Ectodermal cell (in vitro differentiated cells): ENCODE results near the gene PLPP6. TPM values are rescaled to one million over a fixed set of nuclear protein-coding genes. Genes with fewer than 3 reads are reported as not detected.

Experiments used
- H3K27ac ChIP-seq: 2 replicates; pipeline ENCODE4 v1.7.0; 2013; ENCODE audit warnings: mild to moderate bottlenecking, low read depth, low read length; ENCODE audit not compliant: insufficient read depth, poor library complexity, severe bottlenecking
- H3K27me3 ChIP-seq: 2 replicates; pipeline ENCODE4 v1.7.0; 2013; ENCODE audit warnings: mild to moderate bottlenecking, low read length; ENCODE audit not compliant: insufficient read depth, control insufficient read depth, poor library complexity, severe bottlenecking
- H3K36me3 ChIP-seq: one replicate; pipeline ENCODE4 v1.7.0; 2013; ENCODE audit warnings: low read length; ENCODE audit not compliant: control insufficient read depth, insufficient read depth
- H3K4me1 ChIP-seq: one replicate; pipeline ENCODE4 v1.7.0; 2013; ENCODE audit warnings: low read length; ENCODE audit not compliant: control insufficient read depth, insufficient read depth
- H3K4me3 ChIP-seq: 2 replicates; pipeline ENCODE4 v1.7.0; 2013; ENCODE audit warnings: low read depth, low read length, control low read depth; ENCODE audit not compliant: insufficient read depth
- H3K9me3 ChIP-seq: 2 replicates; pipeline ENCODE4 v1.7.0; 2013; ENCODE audit warnings: mild to moderate bottlenecking, low read length, moderate library complexity; ENCODE audit not compliant: control insufficient read depth
- WGBS, 2 experiments: methylation state at CpG; one replicate each; pipeline ENCODE4 v1.1.7; 2013; ENCODE audit warnings: missing lambda C conversion rate in 2 of 2; 5-methylcytosine and 5-hydroxymethylcytosine counted together
- polyA plus RNA-seq, 4 experiments: library from polyadenylated mRNA; stranded (reverse); fragments of 50-300 nt; gene quantifications; one replicate each; pipeline ENCODE4 v1.2.3, GENCODE V29; 2013

The PLPP6 gene
- 12.8 TPM for polyA plus RNA-seq (2013, experiment 1 of 4)
- polyA plus RNA-seq (2013, experiment 2 of 4): 11.9 TPM
- polyA plus RNA-seq (2013, experiment 3 of 4): 10.0 TPM
- 11.5 TPM for polyA plus RNA-seq (2013, experiment 4 of 4)

DNA sequence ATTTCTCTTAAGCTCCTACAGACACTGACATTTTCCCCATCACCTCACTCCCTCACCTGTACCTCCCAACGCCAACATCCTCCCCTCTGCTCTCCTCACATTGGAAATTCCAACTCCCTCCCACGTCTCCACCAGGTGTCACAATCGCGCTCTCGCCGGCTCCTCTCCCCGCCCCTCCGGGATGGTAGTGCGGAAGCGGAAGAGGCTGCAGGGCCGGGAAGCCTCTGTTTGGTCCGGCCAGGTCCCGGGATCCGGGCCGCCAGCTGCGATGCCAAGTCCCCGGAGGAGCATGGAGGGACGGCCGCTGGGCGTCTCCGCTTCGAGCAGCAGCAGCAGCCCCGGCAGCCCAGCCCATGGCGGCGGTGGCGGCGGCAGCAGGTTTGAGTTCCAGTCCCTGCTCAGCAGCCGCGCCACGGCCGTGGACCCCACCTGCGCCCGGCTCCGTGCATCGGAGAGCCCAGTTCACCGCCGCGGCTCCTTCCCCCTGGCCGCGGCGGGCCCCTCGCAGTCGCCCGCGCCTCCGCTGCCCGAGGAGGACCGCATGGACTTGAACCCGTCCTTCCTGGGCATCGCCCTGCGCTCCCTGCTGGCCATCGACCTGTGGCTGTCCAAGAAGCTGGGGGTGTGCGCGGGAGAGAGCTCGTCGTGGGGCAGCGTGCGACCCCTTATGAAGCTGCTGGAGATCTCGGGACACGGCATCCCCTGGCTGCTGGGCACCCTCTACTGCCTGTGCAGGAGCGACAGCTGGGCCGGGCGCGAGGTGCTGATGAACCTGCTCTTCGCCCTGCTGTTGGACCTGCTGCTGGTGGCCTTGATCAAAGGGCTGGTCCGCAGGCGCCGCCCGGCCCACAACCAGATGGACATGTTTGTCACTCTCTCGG is at the start of gene PLPP6:
Gene PLPP6 (plus strand): TSS at position 187 of the 881 bp plus-strand sequence. CDS start 82 bp downstream, at position 269.
- Histone ChIP-seq H3K4me3 (peak within 1 kb of the TSS; percentile 71), H3K27me3 (peaks cover 19% of the 10 kb centered on the region), H3K36me3 (no peaks in the 10 kb centered on the region), H3K4me1 (peaks cover 10% of the 10 kb centered on the region), H3K9me3 (no peaks in the 10 kb centered on the region), H3K27ac (no peak within 1 kb of the TSS)
- 2% methylated on average over 70 of the region's 70 CpGs for WGBS, 2 experiments

DNA sequence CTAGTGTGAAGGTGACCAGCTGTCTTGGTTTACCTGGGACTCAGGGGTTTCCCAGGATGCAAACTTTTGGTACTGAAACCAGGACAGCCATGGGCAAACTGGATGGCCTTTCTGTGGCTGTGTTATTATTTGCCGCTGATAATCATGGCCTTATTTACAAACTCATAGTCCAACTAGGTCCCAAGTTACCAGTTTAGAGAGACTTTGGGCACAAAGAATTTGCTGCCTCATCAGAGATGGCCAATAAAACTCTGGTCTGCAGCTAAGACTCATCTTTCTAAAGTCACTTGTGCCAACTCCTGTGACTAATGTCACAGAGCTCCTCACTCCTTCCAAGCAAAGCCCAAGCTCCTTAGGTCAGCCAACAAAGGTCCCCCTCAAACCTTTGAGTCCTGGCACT is 47.5 kb upstream of the PLPP6 start:
- Histone ChIP-seq H3K4me3 (no peak overlapping the region), H3K27ac (no peak overlapping the region), H3K36me3 (no peaks in the 10 kb centered on the region), H3K4me1 (no peaks in the 10 kb centered on the region), H3K9me3 (no peaks in the 10 kb centered on the region), H3K27me3 (no peaks in the 10 kb centered on the region)
- 94 to 96% methylated on average over 1 of the region's 1 CpG for WGBS, 2 experiments

DNA sequence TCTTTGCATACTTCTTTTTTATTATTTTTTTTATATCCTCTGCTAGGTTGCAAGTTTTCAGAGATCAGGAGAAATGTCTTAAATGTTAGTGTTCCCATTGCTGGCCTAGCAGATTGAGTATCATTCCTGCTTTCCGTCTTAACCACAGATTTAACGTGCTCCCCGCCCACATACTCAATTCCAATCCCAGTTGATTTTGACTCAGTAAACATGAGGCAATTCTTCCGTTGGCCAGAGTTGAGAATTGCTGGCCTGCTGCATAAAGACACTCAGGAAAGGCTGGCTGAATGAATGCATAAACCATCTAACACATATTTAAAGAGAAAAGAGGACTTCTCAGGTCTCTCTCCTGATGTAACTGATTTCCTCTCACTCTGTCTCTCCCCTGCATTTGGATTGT is 46.8 kb upstream of the PLPP6 start:
- Histone ChIP-seq H3K27me3 (no peaks in the 10 kb centered on the region), H3K27ac (no peak overlapping the region), H3K4me3 (no peak overlapping the region), H3K36me3 (no peaks in the 10 kb centered on the region), H3K4me1 (no peaks in the 10 kb centered on the region), H3K9me3 (no peaks in the 10 kb centered on the region)
- WGBS, 2 experiments: 88 to 90% methylated on average over 4 of the region's 4 CpGs

DNA sequence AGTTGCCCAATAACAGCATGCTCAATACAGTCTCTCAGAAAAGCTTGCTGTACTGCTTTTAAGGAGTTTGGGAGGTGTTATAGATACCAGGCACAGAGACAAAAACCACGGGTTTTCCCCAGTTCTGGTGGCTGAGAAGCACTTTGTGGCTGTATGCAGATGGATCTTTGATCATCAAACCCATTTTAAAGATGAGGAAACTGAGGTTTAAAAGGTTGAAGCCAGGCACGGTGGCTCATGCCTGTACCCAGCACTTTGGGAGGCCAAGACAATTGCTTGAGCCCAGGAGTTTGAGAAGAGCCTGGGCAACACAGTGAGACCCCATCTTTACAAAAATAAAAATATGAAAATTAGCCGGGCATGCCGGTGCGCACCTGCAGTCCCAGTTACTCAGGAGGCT is 46.3 kb upstream of the PLPP6 start:
- 88 to 97% methylated on average over 5 of the region's 5 CpGs for WGBS, 2 experiments
- no peaks in the 10 kb centered on the region for H3K9me3 ChIP-seq
- H3K27ac ChIP-seq: no peak overlapping the region
- H3K27me3 ChIP-seq: no peaks in the 10 kb centered on the region
- H3K4me1 ChIP-seq: peaks cover 4% of the 10 kb centered on the region
- H3K36me3 ChIP-seq: no peaks in the 10 kb centered on the region
- H3K4me3 ChIP-seq: no peak overlapping the region

DNA sequence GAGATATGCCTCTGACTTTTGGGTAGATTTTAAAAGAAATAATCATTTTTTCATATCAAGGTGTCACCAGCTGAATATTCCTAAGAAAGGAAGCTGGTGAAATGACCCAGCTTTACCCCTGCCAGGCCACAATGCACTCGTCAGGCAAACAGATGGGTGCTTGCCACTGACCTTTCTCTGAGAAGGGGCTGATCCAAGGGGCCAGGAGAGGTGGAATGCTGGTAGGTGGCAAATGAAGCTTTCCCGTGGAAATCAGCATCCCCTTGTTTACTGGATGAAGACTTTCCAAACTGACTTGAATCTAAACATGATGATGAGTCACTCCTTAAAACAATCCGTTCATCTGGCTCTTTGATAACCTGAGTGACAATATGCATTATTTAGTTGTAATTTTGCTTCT is 44.3 kb upstream of the PLPP6 start:
- Histone ChIP-seq H3K9me3 (no peaks in the 10 kb centered on the region), H3K27me3 (no peaks in the 10 kb centered on the region), H3K36me3 (no peaks in the 10 kb centered on the region), H3K27ac (no peak overlapping the region), H3K4me1 (peaks cover 6% of the 10 kb centered on the region), H3K4me3 (no peak overlapping the region)
- WGBS, 2 experiments: 58 to 63% methylated on average over 3 of the region's 3 CpGs

DNA sequence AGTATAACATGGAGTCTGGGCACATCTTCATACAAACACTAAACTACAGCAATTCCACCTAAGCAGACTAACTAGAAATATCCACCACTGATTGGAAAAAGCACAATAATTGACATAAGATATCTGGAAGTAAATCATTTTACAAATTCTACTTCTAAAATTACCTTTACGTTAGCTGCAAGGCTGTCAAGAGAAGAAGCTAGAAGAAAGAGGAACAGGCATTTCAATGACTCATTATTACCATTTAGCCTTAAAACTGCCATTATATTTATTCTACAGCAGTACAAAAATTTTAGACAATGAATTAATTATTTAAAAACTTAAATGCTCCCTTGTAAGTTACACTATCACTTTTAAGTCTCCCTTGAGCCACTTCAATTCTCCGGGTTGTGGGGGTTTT is 43.4 kb upstream of the PLPP6 start:
- peaks cover 6% of the 10 kb centered on the region for H3K4me1 ChIP-seq
- H3K27ac ChIP-seq: no peak overlapping the region
- WGBS, 2 experiments: 100% methylated on average over 2 of the region's 2 CpGs
- no peak overlapping the region for H3K4me3 ChIP-seq
- H3K9me3 ChIP-seq: no peaks in the 10 kb centered on the region
- H3K36me3 ChIP-seq: no peaks in the 10 kb centered on the region
- H3K27me3 ChIP-seq: no peaks in the 10 kb centered on the region

DNA sequence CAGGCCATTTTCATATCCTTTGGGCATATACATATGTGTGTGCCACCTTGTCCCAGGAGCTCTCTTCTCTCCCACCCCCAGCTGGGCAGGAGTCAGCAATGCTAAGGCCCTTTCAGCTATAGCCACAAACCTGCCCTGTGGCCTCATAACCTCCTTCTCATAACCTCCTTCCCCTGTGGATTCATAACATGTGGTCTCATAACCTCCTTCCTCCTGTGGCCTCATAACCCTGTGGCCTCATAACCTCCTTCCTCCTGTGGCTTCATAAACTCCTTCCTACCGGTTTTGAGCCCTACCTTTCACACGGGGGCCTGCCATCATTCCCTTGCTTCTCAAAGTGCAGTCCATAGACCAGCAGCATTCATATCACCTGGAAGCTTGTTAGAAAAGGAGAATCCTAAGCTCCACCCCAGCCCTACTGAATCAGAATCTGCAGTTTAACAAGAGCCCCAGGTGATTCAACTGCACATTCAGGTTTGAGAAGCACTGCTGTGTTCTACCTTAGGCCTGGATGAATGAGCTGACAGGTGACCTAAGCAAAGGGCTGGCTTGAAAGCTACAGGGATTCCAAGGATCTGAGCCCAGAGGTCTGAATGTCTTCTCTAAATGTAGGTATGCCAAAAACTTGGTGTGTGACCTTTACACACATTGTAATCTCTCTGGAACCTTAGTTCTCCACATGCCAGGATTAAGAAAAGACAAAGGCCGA is 41.9 kb upstream of the PLPP6 start:
- H3K9me3 ChIP-seq: no peaks in the 10 kb centered on the region
- WGBS, 2 experiments: 82 to 94% methylated on average over 3 of the region's 3 CpGs

DNA sequence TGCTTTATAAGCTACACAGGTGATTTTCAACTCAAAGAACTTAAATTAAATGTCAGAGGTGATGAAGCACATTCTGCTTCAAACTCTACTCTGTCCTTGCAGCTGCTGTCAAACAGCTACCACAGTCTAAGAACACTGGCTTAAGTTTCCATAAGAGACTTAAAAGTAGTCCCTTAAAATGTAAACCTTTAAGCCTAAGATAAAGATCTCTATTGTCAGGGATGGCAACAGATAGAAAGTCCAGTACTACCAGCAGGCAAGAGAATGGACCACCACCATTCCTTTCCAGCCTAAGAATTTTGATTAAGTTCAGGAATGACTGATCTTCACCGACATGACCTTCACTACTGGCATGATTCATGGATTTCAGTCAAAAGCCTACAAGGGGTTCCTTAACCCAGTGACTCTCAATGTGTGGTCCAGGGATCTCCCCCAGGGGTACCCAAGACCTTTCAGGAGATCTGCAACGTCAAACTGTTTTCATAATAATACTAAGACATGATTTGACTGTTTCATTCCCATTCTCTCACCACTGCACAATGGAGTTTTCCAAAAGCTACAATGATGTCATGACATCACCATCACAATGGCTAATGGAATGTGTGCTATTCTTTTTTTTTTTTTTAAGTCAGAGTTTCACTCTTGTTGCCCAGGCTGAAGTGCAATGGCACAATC is 41.1 kb upstream of the PLPP6 start:
- Histone ChIP-seq H3K27me3 (no peaks in the 10 kb centered on the region), H3K9me3 (no peaks in the 10 kb centered on the region), H3K4me3 (no peak overlapping the region), H3K27ac (no peak overlapping the region), H3K4me1 (peaks cover 6% of the 10 kb centered on the region), H3K36me3 (no peaks in the 10 kb centered on the region)
- WGBS, 2 experiments: 46 to 48% methylated on average over 2 of the region's 2 CpGs

More for the DNA sequence above, 41.9 kb upstream of the PLPP6 start:
- Histone ChIP-seq H3K27me3 (no peaks in the 10 kb centered on the region), H3K27ac (no peak overlapping the region), H3K36me3 (no peaks in the 10 kb centered on the region), H3K4me1 (peaks cover 6% of the 10 kb centered on the region), H3K4me3 (no peak overlapping the region)

DNA sequence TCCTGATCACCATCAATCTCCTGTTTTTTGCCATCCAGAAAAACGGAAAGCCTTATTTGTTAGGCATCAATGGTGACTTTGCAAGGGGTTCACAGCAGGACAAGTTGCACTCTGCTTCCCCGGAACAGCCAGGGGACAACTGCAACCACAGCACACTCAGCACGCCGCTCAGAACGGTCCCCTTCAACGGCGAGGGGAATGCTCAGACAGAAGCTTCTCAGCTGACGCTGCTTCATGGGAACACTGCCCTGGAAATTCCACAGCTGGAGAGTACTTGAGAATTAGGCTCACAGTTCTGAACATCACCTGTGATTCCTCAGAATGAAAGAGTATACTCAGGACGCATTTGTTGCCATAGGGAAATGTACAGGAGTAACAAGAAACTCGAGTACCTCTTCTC is 40.1 kb upstream of the PLPP6 start:
- Histone ChIP-seq H3K27me3 (no peaks in the 10 kb centered on the region), H3K9me3 (no peaks in the 10 kb centered on the region), H3K27ac (no peak overlapping the region), H3K4me1 (peaks cover 6% of the 10 kb centered on the region), H3K36me3 (no peaks in the 10 kb centered on the region), H3K4me3 (no peak overlapping the region)
- 61 to 63% methylated on average over 10 of the region's 10 CpGs for WGBS, 2 experiments

DNA sequence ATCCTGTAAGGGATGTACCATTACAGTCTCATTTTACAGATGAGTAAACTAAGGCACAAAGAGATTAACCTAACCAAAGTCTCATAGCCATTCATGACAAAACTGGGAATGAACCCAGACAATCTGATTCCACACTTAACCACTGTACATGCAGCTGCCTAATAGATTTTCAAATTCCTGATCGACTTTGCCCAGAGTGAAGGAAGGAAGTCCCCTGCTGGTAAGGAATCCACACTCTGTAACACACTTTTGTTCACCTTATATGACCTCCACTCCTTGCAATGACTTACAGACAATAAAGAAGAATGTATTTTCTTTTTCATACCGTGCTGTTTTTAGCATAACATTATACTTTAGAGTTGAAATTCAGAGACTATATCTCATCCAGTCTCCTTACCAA is 31.3 kb upstream of the PLPP6 start:
- Histone ChIP-seq H3K4me1 (no peaks in the 10 kb centered on the region), H3K27me3 (no peaks in the 10 kb centered on the region), H3K4me3 (no peak overlapping the region), H3K36me3 (no peaks in the 10 kb centered on the region), H3K9me3 (peaks cover 2% of the 10 kb centered on the region), H3K27ac (no peak overlapping the region)
- 22 to 50% methylated on average over 1 of the region's 2 CpGs for WGBS, 2 experiments
